Lung (tissue), 12 donors: ENCODE measurements around the gene ADGRA1. TPM values are rescaled to one million over a fixed set of nuclear protein-coding genes. Genes with fewer than 3 reads are reported as not detected.

Experiments used
- ATAC-seq: fragments of 200-7000 bp; cut with Tn5 transposase; one replicate; pipeline ENCODE4 v1.9.1; 2020; ENCODE audit warnings: moderate number of reproducible peaks; ENCODE audit not compliant: insufficient read depth, low FRiP score
- DNase-seq, 3 donors: peaks; one replicate each; pipeline ENCODE4 v3.0.0-alpha.2; 2013 to 2017
- H3K27ac ChIP-seq, 2 donors: one replicate each; pipeline ENCODE4 v1.5.1; 2013; ENCODE audit warnings: mild to moderate bottlenecking in 2 of 2, moderate library complexity in 2 of 2, control low read depth in 1 of 2, inconsistent platforms in 1 of 2, low read depth in 1 of 2, low read length in 1 of 2
- H3K27me3 ChIP-seq, 3 donors: one replicate each; pipeline ENCODE4 v1.5.1; 2013; ENCODE audit warnings: low read length in 2 of 3; ENCODE audit not compliant: control insufficient read depth in 3 of 3, insufficient read depth in 3 of 3
- H3K36me3 ChIP-seq, 4 donors: one replicate each; pipeline ENCODE4 v1.5.1; 2013; ENCODE audit warnings: low read length in 4 of 4, mild to moderate bottlenecking in 1 of 4, moderate library complexity in 1 of 4; ENCODE audit not compliant: control insufficient read depth in 4 of 4, insufficient read depth in 4 of 4
- H3K4me1 ChIP-seq, 5 donors: one replicate each; pipeline ENCODE4 v1.5.1; 2013; ENCODE audit warnings: low read length in 5 of 5, mild to moderate bottlenecking in 2 of 5, moderate library complexity in 1 of 5; ENCODE audit not compliant: control insufficient read depth in 5 of 5, insufficient read depth in 5 of 5
- H3K4me3 ChIP-seq: one replicate; pipeline ENCODE4 v1.5.1; 2013; ENCODE audit warnings: mild to moderate bottlenecking, control low read depth, moderate library complexity
- H3K9ac ChIP-seq, 2 donors: one replicate each; pipeline ENCODE4 v1.5.1; 2013; ENCODE audit warnings: low read length in 2 of 2, control low read depth in 1 of 2; ENCODE audit not compliant: insufficient read depth in 1 of 2
- H3K9me3 ChIP-seq, 4 donors: one replicate each; pipeline ENCODE4 v1.5.1; 2013; ENCODE audit warnings: low read length in 3 of 4, mild to moderate bottlenecking in 1 of 4, moderate library complexity in 1 of 4; ENCODE audit not compliant: control insufficient read depth in 4 of 4, insufficient read depth in 3 of 4
- WGBS, 2 donors: extraction: QIAGEN DNeasy Blood & Tissue Kit; methylation state at CpG; one replicate each; pipeline ENCODE4 v1.1.7; 2013; 5-methylcytosine and 5-hydroxymethylcytosine counted together
- polyA plus RNA-seq, 2 donors: library from polyadenylated mRNA; stranded (reverse); fragments of 200-250 nt; gene quantifications; one replicate each; pipeline ENCODE4 v1.2.1, GENCODE V29; 2013
- total RNA-seq, 2 donors: library from RNA; depleted of rRNA in 1 of 2; stranded (reverse); fragments of >200 nt in 1 of 2; gene quantifications; one replicate each; pipeline ENCODE4 v1.2.1, GENCODE V29; 2014 to 2021
- TF ChIP-seq, protein P1 (sequence below): IDR thresholded peaks from 2 replicates; pipeline ENCODE4 v1.5.1; 2012; ENCODE audit warnings: mild to moderate bottlenecking; ENCODE audit errors: control extremely low read depth, extremely low read depth
- donor health status: control.
- donor health status: control.
- donor health status: Bipolar disorder and iron deficiency.
- donor health status: healthy.
- donor health status: DM: yes; HTN: yes; CAD: no.

The ADGRA1 gene
- total and polyA plus RNA-seq, 4 donors, result 0.05 to 1.3 (median 0.20) TPM

DNA sequence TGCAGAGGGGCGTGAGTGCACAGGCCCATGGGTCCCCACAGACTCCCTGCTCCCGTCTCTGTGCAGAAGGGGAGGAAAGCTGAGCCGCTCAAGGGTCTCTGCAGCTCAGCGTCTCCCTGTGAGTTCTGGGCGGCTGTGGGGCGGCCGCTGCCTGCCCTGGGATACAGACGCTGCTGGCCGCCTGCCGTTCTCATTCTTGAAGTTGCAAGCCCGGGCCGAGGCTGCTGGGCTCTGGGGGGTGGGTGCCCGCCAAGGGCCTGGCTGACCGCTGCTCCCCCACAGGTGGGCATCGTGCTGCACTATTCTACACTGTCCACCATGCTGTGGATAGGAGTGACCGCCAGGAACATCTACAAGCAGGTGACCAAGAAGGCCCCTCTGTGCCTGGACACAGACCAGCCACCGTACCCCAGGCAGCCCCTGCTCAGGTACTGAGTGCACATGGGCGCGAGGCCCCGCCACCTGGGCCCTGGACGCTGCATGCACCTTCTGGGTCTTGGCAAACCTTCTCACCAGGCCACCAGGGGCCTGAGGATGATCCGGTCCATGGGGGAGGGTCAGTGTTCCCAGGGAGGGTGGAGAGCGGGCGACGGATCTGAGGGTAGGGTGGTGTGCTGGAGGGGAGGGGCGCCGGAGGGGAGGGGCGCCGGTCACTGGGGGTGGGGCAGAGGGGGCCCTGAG is 14.8 kb downstream of the ADGRA1 start:
- no peak for ATAC-seq
- TF ChIP-seq, protein P1, sequence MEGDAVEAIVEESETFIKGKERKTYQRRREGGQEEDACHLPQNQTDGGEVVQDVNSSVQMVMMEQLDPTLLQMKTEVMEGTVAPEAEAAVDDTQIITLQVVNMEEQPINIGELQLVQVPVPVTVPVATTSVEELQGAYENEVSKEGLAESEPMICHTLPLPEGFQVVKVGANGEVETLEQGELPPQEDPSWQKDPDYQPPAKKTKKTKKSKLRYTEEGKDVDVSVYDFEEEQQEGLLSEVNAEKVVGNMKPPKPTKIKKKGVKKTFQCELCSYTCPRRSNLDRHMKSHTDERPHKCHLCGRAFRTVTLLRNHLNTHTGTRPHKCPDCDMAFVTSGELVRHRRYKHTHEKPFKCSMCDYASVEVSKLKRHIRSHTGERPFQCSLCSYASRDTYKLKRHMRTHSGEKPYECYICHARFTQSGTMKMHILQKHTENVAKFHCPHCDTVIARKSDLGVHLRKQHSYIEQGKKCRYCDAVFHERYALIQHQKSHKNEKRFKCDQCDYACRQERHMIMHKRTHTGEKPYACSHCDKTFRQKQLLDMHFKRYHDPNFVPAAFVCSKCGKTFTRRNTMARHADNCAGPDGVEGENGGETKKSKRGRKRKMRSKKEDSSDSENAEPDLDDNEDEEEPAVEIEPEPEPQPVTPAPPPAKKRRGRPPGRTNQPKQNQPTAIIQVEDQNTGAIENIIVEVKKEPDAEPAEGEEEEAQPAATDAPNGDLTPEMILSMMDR, result no peak
- DNase-seq, result no peak

DNA sequence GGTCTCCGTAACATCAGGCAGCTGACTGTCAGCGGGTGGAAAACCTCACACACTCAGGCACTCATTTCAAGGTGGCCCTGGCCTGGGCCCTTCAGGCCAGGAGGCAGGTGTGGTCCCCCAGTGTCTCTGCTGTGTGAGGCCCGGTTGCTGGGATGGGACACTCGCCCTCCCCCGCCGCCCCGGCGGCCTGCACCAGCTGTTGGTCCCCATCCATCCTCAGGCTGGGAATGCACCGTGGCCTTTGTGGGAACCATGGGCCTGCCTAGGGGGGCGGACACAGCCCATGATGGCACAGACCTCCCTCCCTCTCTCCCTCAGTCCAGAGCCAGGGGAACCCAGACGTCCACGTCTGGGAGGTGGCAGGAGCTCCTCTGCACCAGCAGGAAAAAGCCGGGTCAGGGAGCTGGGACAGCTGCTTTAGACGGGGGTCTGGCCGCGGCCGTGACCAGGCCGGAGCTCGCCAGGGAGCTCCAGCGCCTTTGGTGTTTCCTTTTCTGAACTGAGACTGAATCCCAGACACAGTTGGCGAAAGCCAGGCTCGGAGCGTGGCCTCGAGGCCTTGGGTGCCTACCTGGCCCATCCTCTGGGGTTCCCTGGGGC is 15.7 kb downstream of the ADGRA1 start:
- Histone ChIP-seq H3K36me3 (no peaks in the 10 kb centered on the region), H3K9ac (no peak overlapping the region), H3K27ac (no peak overlapping the region), H3K4me1 (peaks cover 0 to 7% (median 0%) of the 10 kb centered on the region in 5 donors), H3K9me3 (peaks cover 0 to 15% (median 0%) of the 10 kb centered on the region in 4 donors), H3K27me3 (peaks cover 3 to 20% (median 12%) of the 10 kb centered on the region in 3 donors), H3K4me3 (no peak overlapping the region)
- TF ChIP-seq, protein P1, result no peak
- ATAC-seq (no peak), DNase-seq (no peak)
- 80 to 90% methylated on average over 24 of the region's 24 CpGs for WGBS, 2 donors

More for the DNA sequence above, 14.8 kb downstream of the ADGRA1 start:
- H3K9me3 ChIP-seq, result peaks cover 0 to 8% (median 0%) of the 10 kb centered on the region in 4 donors
- WGBS, 2 donors, result 79 to 86% methylated on average over 29 of the region's 29 CpGs
- no peak overlapping the region for H3K9ac ChIP-seq
- H3K36me3 ChIP-seq, result no peaks in the 10 kb centered on the region
- peaks cover 3 to 20% (median 12%) of the 10 kb centered on the region in 3 donors for H3K27me3 ChIP-seq
- H3K4me1 ChIP-seq, result peaks cover 0 to 7% (median 0%) of the 10 kb centered on the region in 5 donors
- H3K4me3 ChIP-seq, result no peak overlapping the region
- no peak overlapping the region for H3K27ac ChIP-seq

DNA sequence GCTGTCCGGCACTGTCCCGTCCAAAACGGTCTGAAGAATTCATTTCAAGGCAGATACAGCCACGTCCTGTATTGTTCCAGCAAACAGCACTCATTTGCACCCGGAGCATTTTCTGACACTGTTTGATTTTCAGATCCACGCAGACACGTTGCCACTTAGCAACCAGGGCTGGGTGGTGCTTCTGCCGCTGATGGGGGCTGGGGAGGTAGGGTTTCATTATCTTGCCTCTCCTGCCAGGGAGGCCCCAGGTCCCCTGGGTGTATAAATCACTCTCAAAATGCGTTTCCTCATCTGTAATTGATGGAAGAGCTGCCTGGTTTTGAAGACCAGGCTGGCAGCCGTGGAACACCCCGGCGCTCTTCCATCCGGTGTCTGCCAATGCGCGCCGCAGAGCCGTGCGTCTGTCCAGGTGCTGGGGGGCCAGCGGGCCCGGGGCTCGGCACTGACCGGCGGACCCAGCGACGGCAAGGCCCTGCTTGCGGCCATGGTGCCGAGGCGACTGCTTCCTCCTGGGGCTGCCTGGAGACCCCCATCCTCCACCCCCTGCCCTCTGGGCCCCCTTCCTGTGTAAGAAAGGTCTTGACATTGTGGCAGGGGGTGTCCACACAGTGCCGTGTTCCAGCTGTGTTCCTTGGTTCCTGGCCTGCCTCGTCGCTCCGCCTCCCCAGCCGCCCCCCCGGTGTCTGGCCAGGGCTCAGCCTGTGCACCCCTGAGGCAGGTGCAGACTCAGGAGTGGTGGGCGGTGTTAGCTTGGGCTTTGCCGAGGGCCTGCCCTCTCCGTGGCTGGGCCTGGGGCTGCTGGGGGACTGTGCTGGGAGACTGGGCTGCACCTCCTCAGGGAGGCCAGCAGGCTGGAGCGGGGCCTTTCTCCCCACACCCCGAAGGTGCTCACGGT is 16.6 kb downstream of the ADGRA1 start:
- Histone ChIP-seq H3K27me3 (peaks cover 3 to 20% (median 12%) of the 10 kb centered on the region in 3 donors), H3K4me1 (peaks cover 0 to 7% (median 0%) of the 10 kb centered on the region in 5 donors), H3K4me3 (no peak overlapping the region), H3K9me3 (peaks cover 0 to 21% (median 0%) of the 10 kb centered on the region in 4 donors), H3K27ac (no peak overlapping the region), H3K36me3 (no peaks in the 10 kb centered on the region), H3K9ac (no peak overlapping the region)
- TF ChIP-seq, protein P1, result no peak
- WGBS, 2 donors, result 45 to 63% methylated on average over 35 to 40 of the region's 40 CpGs
- ATAC-seq, result no peak
- DNase-seq, result no peak
